GM18868 (cell line): Measurements from ENCODE around the gene MAPK11.

Source experiments
- ATAC-seq: cut with Tn5 transposase; IDR thresholded peaks from one replicate; pipeline ENCODE4 v1.9.1; 2021; ENCODE audit warnings: mild to moderate bottlenecking, moderate library complexity; ENCODE audit not compliant: unreplicated experiment

Gene MAPK11

DNA sequence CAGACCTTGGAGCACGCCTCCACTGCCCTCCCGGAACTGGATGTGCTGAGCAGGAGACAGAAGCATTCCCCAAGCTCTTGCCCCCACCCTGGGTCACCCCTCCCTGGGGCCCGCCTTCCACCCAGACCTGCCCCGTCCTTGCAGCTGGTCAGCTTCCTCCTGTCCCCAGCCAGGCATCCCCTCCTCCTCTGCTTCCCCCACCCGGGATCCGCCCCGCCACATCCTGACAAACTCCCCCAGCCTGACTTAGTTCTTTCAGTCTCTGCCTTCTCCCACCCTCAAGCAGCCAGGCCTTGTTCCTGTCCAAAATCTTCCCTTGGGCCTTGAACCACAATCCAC lies 38.4 kb upstream of the MAPK11 start:
- ATAC-seq: no peak

DNA sequence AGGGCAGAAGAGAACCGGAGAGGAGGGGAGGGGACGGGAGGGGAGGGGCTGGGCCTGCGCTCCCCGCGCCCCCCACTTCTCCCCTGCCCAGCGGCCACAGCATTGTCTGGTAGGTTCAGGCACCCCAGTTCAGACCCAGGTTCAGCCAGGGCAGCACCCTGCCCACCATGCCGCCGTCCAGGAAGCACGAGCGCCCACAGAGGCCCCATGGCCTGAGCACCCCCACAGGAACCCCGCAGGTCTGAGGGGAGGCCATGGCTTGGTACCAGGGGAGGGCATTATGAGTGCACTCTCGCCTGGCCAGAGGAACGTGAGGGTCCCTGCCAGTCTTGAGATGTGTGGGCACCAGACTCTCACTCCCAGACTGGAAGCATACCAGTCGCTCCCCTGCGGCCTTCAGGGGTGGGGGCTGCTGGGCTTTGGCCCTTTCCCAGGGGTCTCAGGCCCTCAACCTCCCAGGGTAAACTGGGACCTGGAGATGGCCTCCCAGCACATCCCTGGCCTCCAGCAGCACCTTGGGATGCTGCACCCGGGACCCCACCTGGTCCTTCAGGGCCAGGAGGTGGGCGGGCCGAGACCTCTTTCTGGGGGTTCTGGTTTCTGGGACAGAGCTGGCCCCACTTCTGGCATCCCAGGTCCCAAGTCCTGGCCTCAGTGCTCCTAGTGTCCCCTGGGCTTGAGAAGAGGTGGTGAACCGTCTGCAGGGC lies 37.9 kb upstream of the MAPK11 start:
- no peak for ATAC-seq

DNA sequence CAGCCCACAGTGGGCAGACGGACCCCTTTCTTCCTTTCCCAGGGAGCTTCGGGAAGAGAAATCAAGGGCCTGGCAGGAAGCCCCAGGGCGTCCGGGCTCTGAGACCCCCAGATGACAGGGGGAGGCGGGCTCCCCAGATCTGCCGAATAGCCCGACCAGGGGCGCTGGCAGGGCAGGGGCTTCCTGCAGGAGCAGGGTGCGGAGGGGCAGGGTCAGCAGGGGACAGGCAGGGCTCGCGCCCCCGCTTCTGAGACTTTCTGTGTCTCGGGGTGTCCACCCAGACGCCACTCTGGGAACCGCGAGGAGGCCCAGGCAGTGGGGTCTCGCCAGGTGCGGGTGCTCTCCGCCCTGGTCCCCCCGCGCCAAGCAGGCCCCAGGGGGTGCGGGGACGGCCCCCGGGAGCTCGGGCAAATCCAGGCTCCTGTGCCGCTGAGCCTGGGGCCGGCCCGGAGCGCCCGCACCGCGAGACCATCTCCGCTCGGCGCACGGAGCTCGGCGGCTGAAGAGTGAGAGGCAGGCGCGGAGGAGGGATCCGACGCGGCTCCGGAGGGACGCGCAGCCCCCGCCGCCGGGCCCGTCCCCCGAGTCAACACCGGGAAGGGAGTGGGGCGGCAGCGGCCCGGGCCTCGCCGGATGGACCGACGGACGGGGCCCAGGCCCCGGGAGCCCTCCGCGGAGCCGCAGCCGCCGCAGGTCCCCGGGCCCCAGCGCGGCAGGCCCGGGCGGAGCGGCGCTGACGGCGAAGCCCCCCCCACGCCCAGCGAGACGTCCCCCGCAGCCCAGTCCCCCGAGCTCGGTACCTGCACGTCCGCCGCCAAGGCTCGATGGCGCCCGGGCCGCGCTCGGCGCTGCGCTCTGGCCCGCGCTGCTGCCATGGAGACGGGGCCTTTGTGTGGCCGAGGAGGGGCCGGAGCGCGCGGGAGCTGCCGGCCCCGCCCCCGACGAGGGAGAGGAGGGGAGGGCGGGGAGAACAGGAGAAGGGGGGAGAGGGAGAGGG lies 36.9 kb upstream of the MAPK11 start, which contains the start of gene PLXNB2:
TSS of gene PLXNB2 (minus strand) at position 894 of the 997 bp plus-strand sequence. CDS start 17,062 bp downstream, outside the sequence.
- no peak for ATAC-seq

DNA sequence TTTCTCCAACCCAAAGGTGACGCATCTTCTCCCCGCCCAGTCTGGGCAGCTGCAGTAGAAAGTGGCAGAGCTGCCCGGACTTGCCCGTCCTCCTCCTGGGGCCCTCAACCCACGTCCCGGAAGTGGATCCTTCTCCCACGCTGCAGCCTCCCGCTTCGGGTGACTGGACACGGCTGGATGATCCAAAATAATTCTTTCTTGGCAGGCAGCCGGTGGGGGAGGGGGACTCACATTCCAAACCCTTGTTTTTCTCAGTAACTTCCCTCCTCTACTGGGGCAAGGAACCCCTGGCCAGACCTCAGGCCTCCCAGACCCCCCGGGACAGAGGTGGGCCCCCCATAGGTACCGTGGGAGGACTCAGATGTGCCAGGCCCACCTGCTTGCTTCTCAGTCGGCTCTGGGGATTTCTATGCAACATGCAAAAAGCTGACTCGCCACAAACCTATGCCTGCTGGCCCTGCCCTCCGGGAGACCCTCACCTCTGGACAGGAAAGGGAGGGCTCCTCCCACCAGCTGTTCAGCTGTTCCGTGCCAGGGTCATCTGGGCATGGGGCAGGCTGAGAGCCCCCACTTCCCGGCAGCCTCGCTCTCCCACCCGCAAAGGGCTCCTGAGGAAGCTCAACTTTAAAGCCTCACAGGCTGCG lies 35.9 kb upstream of the MAPK11 start:
- no peak for ATAC-seq

DNA sequence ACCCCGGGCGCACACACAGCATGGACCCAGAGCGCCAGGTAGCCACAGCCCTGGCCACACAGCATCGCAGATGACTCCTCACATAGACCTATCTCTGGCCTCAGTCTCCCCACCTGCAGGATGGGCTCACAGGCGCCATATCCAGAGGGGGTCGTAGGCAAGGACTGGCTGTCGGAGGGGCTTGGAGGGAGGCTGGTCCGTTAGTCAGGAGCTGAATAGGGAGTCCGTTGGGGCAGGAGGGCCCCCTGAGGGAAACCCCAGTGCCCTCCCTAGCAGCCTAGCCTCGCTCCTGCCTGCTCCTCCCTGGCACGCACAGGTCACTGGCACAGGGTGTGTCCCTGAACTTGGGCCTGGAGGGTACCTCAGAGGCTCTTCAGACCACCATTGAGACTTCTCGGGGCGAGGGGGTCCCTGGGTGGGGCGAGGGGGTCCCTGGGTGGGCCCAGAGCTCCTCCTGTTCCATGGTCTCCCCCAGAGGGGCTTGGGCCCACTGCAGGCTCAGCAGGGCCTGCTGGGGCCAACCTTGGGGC lies 35.3 kb upstream of the MAPK11 start:
- no peak for ATAC-seq

DNA sequence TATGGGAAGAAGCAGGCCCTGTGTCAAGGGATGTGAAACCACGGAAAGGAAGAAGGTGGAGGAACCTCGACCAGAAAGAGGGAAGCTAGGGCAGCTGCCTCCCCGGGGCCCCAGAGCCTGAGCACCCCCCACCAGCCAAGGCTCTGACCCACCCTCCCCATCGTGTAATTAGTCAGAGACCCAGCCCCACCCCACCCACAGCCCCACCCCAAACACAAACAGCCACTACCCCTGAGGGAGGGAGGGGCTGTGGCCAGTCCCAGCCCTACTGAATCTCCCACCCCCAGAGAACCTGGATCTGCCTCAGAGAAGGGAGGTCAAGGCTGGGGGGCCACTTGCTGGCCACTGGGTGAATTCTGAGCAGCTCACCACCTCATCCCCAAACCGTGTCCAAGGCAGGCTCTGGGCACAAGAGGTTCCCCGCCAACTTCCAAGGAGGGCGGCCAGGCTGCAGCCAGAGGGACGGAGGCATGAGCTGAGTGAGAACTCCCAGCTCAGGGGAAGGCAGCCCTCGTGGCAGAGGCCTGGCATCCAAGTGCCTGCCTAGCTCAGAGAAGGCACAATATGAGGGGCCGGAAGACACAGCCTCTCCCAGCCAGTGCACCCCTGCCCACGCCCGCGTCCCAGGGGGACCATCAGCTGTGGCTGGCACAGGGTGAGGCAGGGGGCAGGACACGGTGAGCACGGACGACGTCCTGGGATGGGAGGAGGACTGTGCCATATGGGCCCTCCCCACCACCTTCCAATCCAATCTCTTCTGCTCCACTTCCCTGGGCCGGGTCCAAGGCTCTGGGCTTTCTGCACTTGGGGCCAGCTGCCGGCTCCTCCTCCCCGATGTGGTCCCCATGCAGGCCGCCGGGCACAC lies 34.6 kb upstream of the MAPK11 start:
- no peak for ATAC-seq

DNA sequence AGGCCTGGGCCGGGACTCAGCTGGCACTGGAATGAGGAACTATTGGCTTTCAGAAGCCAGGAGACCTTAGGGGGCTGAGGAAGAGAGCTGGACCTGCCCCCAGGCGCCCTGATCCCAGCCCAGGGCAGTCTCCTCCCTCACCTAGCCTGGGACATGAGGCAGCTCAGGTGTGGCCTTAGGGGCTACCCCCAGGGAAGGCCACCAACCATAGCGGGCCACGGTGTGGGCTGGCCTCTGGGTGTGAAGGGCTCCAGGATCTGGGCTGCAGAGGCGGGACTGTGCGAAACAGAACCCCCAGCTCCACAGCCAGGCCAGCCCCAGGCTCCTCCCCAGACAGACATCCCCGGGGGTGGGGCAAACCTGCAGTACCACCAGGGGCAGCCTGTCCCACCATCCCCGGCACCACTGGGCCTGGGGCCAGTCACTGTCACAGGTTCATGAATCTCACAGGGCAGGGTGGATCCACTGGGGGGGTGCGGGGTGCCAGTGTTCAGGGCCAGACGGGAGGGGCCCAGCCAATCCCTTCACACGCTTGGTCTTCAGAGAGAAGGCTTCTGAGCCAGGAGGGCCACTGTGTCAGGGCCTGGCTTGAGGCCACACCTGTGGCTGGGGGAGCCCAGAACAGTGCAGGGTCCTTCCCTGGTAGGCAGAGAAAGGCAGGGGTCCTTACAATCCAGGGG lies 33.8 kb upstream of the MAPK11 start:
- ATAC-seq: no peak

DNA sequence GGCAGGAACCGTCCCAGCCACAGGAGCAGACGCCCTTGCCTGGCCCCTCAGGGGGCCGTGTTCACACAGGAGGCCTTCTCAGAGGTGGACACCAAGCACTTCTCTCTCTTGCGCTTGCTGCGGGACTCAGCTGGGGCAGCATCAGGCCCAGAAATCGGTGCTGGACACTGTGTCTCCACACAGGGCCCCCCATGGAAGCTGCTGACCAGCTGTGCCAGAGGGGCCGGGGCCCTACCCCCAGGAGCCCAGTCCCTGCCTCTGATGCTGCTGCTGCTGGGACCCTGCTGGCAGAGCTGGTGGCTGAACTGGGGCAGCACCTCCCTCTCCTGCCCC lies 33.3 kb upstream of the MAPK11 start:
- ATAC-seq: no peak

DNA sequence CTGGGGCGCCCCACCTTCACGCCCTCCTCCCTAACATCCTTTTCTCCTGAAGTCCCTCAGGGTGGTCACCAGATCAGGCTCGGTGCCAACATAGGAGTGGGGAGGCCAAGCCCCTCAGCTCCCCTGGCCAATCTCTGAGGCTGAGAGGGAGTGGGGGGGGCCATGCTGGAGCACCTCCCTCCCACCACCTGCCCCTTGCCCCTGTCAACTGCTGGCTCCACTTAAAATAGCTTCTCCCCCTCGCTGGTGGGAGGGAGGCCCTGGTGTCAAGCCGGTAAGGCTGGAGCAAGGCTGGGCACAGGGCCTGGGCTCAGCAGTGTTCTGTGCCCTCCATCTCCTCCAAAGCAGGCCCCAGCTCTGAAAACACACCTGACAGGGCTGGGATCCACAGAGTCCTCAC lies 32.4 kb upstream of the MAPK11 start:
- no peak for ATAC-seq

DNA sequence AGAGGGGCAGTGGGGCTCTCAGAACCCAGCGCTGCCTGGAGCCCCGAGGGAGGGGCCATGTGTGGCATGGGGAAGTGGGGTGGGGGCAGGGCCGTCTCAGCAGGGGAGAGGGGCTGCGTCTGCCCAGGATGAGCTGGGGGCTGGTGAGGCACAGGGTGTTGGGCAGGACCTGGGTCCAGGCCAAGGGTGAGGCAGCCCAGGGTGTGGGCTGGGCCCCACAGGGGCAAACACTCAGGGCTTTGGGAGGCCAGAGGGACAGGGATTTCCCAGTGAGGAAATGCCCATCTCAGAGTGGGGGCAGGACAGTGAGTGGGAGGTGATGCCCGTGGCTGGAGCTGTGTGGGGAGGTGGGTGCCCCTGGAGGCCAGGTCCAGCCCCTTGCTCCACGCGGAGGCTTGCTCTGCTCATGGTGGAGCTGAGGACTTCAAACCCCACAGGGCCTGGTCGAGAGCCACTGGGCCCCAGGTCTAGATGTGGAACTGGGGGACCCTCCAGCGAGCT lies 31.9 kb upstream of the MAPK11 start:
- no peak for ATAC-seq

DNA sequence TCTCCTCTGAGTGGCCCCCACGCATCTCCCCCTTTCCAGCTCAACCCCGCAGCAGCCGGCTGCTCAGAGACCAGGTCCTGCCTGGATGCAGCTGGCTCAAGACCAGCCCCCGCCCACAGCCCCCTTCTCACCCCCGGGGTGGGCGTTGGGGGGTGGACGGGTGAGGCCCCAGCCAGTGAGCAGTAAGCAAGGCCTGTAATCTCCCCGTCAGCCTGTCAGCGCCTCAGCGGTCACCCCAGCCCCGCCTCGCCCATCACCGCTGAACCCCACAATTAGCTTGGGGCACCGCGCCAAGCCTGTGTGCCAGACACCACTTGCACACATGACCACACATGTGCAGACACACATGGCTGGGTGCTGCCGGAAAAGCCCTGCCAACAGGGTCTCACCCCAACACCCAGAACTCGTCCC lies 31.4 kb upstream of the MAPK11 start:
- no peak for ATAC-seq

DNA sequence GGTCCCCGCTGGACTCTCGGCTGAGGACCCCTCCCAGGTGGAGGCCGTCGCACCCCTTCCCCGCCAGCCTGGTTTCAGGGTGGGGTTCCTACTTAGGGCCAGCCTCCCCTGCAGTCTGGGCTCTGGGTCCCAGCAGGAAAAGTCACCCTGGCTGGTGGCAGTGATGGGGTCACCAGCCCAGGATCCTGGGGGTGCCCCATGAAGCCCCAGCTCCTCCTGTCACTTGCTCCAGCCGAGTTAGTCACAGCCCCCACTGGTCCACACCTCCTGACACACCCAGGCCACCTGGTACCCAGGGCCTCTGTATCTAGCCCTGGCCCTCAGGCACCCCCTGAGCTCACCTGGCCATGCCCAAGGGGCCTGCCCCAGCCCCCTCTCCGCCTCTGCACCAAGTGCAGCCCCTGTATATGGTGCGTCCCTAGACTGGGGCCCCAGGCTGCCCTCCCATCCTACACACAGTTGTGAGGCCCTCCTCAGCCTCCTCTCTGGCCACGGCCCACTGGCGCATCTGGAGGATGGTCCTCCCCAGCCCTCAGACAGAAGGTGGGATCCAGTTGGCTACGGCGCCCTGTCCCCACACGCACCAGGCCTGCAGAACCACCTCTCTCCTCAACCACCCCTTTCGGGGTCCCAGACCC lies 30.6 kb upstream of the MAPK11 start:
- ATAC-seq: no peak

DNA sequence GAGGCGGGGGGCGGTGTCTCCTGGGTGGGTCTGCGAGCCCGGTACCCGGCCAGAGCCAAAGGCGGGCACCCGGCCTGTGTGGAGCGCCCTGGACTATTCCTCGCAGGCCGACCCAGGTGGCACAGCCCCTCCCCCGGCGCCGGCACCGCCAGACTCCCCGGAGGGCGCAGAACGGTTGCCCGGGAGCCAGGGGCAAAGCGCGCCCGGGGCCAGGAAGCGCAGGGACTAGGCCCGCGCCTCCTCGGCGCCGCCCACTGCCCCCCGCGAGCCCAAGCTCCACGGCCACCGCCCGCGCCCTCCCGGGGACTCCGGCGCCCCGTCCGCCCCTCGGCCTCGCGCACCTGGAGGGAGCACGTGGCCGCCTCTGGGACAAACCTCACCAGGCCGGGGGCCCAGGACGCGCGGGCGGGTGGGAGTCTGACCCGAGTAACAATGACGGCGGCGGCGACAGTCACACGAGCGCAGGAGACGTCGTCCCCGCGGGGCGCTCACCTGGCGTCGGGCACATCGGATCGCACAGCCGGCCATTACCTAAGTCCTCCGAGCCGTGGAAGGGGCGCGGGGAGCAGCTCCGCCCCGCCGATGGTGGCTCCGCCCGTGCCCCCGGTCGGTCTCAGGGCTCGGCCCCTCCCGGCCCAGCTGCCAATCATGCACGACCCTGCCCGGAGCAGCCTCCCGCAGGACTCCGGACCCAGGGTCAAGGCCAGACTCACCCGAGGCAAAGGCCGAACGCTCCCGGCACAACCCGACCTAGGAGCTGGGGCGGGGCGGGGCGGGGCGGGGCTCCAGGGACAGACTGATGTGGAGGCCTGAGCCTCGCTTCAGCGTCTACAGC lies 29.8 kb upstream of the MAPK11 start:
- ATAC-seq: no peak

DNA sequence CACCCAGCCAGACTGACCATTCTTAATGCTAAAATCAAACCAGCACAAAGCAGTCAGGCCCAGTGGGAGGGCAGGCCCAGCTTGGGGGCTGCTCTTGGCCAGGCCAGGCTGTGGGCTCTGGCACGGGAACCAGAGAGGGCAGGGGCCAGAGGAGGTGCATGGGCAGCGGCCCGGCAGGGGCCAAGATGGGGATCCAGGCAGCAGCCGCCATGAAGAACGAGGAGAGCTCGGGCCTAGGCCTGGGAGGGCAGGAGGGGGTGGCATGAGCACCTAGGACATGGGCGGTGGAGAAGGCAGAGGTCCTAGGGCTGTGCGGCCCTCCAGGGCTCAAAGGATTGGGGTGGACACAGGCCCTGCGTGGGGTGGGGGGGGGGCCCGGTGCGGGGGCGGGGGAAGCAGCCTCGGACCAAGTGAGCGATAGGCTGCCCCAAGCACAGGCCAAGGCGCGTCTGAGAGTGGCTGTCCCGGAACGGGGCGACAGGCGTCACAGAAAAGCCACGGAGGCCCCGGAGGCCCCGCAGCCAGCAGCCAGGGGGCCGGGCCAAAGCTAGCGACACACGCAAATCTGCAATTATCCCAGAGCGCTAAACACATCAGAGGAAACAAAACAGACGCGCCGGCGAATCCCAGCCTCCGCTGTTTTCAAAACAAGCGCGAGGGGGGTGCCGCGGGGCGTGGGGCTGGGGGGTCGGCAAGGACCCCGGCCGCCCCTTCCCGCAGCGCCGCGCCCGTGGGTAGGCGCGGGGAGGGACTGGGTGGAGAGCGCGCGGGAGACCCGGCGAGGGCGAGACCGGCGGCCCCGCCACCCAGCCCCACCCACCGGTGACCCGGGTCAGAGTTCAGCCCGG lies 29.0 kb upstream of the MAPK11 start:
- no peak for ATAC-seq

DNA sequence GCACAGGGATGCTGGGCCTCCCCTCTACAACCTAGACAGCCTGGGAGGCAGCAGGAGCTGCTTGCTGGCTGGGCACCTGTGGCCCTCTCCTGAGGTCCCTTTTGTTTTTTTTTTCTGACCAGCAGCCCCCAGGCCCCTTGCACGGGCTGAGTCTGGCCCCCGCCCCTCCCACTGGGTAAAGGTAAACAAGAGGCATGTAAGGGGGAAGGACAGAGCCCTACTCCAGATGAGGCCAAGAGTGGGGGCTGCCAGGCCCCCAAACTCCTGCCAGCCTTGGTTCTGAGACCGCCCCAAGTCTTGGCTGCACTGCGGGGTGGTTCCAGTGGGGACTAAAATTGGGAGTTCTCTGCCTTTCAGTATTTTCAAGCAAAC lies 28.1 kb upstream of the MAPK11 start:
- ATAC-seq: no peak

DNA sequence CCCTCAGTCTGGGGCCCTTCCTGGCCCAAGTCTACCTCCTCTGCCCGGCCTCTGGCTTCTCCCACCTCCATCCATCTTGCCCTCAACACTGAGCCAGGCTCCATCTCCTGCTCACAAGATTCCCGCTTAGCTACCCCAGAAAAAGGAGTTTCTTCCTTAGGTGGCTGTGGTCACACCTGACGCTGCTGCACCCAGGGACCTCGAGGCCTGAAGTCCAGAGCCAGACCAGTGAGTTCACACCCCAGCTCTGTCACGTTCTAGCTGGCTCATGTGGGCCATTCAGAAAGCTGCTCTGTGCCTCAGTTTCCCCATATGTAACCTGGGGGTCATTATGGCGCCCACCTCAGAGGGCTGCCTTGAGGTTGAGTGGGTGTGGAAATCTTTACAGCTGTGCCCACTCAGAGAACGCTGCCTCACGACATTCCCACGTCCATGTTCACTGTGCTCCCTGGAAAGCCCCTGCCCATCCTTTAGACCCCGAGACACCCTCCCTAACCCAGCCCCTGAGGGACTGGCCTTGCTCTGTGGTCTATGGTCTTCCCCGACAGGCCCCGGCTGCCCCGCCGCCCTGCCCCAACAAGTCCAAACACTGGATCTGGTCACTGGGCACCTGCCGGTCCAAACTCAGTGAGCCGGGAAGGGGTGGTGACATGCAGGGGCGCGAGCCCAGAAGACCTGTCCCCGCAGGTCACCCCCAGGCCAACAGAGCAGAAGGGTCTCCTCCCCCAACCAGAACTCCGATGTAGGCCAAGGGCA lies 27.5 kb upstream of the MAPK11 start:
- no peak for ATAC-seq
